ENCODE results near the gene TCF12.

The TCF12 gene

GRCh38 chr15:57017024-57017423 lies 98.6 kb downstream of the TCF12 start:
- DNase-seq (ENCODE audit: low spot score) = peak; percentile 4

DNA sequence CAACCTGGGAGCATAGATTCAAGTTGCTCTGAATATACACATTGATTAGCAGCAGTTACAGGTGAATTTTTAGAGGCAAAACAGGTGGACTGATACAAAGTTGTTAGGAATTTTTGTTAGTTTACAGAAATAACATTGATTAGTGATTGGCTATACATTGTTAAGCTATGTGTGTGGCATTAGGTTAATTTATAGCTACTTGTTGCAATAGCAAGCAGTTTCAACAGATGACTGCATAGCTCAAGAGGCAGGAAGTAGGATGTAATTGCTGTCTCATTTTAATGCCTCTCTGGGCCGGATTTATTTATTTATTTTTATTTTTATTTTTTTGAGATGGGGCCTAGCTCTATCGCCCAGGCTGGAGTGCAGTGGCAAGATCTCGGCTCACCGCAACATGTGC lies 99.7 kb downstream of the TCF12 start:
- no peak for DNase-seq (ENCODE audit: low spot score)

DNA sequence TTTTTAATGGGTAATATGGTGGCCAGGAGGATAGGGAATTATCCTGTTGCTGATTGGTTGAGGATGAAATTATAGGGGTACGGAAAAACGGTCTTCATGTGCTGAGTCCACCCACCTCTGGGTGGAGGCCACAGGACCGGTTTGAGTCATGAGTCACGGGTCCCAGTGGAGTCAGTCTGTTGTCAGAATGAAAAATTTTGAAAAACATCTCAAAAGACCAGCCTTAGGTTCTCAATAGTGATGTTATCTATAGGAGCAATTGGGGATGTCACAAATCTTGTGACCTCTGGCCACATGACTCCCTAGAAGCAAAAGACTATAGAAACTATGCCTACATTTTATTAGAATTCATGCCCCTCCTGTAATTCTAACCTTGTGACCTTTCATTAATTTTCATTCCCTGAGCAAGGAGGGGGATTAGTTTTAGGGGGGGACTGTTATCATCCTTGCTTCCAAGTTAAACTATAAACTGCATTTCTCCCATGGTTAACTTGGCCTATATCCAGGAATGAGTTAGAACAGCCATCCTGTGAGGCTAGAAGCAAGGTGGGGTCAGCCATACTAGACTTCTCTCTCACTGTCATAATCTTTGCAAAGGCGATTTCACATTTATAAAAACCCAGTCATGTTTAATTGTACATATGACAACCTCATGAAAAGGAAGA lies 101.2 kb downstream of the TCF12 start:
- DNase-seq (ENCODE audit: low spot score) = no peak

DNA sequence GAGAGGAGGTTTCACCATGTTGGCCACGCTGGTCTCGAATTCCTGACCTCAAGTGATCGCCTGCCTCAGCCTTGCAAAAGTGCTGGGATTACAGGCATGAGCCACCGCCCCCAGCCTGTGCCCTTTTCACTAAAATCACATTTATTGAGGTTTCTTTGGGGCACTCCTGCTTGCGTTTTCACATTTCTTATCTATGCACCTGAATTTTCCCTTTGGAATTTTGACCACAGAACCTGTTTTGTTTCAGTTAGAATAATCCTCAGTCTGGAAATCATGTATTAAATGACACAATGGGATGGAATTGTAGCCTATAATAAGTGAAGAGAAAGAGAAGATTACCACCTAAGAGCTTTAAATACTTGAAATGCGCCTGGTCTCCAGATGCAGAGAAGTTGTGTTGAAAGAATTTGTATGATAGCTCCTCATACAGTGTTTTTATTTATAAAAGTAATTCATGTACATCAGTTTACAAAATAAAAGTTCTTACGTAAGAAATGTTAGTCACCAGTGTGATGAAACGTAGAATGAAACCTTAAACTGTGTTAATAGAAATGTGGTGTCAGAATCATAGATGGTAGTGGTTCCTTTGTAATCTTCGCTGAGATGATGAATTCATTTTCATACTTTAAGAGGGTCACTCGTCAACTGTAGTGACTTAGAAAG lies 107.0 kb downstream of the TCF12 start:
- no peak for DNase-seq (ENCODE audit: low spot score)

- no peak for DNase-seq (ENCODE audit: low spot score)
These were observed 107.7 kb downstream of the TCF12 start for GRCh38 chr15:57026016-57026592.

GRCh38 chr15:57027596-57027995 lies 109.2 kb downstream of the TCF12 start:
- DNase-seq (ENCODE audit: low spot score) = no peak

- no peak for DNase-seq (ENCODE audit: low spot score)
These were observed 109.7 kb downstream of the TCF12 start for GRCh38 chr15:57028176-57028575.

GRCh38 chr15:57030011-57030410 lies 111.6 kb downstream of the TCF12 start:
- DNase-seq (ENCODE audit: low spot score) = no peak

GRCh38 chr15:57031082-57031481 lies 112.6 kb downstream of the TCF12 start:
- DNase-seq (ENCODE audit: low spot score) = no peak

GRCh38 chr15:57031605-57032004 lies 113.2 kb downstream of the TCF12 start:
- no peak for DNase-seq (ENCODE audit: low spot score)

DNA sequence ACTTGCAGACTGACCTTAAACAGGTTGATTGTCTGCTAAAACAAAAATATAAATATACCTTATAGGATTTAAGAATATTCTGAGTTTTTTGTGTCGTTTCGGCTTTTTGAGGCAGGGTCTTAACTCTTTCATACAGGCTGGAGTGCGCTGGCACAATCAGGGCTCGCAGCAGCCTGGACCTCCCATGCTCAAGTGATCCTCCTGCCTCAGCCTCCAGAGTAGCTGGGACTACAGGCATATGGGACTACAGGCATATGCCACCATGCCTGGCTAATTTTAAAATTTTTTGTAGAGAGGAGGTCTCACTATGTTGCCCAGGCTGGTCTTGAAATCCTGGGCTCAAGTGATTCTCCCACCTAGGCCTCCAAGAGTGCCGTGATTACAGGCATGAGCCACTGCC lies 113.9 kb downstream of the TCF12 start:
- DNase-seq (ENCODE audit: low spot score) = no peak

DNA sequence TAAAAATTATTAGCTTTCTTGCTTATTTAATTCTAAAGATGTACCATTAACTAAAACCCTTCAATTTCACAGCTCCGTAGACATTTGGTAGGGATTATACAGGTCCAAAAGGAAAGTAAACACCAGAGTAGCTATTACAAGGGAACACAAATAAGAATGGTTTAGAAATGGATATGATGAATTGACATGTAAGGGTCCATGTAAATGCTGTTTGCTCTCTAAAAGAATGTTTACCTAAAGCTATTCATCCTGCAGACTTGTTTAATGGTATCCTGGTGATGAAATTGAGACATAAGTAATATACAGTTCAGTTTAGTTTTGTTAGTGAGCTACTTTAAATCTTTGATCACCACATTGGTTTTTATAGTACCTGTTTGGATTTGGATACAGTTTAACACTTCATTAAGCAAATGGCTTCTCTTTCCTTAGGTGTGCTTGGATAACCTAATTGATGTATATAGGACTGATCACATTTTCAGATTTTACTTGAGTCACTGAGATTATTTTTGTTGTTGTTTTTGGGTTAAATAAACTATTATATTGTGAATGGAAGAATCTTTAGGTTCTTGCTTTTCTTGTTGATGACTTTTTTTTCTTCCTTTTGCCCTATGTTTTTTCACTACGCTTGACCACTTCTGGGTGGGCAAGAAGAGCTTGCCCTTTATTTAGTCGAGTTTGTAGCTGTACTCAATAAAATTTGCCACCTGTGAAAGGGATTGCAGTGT lies 115.4 kb downstream of the TCF12 start:
- DNase-seq (ENCODE audit: low spot score) = no peak

GRCh38 chr15:57034613-57035012 lies 116.2 kb downstream of the TCF12 start:
- no peak for DNase-seq (ENCODE audit: low spot score)

- no peak for DNase-seq (ENCODE audit: low spot score)
These were observed 117.2 kb downstream of the TCF12 start for GRCh38 chr15:57035664-57036063.

GRCh38 chr15:57036352-57036751 lies 117.9 kb downstream of the TCF12 start:
- DNase-seq (ENCODE audit: low spot score) = no peak

DNA sequence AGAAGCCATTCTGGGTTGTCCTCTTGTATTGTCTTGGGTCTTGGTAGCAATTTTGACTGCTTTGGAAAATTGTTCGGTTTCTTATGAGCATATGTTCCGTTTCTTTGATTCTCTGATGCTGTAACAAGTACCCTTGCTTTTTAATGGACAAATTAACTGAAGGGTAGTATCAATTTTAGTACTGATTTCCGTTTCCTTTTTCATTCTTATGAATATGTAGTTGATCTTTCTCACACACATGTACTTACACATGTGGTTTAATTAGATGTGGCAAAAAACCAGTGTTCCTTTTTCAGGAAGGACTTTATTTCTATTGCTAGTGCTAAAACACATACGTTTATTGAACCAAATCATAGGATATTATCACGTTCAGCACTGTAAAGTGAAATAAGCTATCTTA lies 119.1 kb downstream of the TCF12 start:
- no peak for DNase-seq (ENCODE audit: low spot score)

- no peak for DNase-seq (ENCODE audit: low spot score)
These were observed 119.6 kb downstream of the TCF12 start for GRCh38 chr15:57038040-57038439.

DNA sequence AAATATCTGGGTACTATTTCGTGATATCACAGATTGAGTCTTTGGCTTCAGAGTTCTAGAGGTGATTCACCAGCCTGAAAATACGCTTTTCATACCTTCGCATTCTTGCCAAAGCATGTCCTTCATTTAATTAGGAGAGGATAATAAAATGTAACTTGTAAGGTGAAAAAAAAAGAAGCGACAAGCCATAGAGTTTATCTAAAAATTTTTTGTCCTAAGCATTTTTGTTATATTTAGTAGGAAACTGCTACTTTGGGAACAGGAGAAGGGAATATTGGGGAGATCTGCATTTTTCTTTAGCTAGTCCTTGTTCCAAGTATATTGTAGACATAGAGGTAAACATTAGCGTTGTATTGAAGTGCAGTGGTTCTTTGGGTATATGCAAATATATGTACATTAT lies 120.1 kb downstream of the TCF12 start:
- no peak for DNase-seq (ENCODE audit: low spot score)

DNA sequence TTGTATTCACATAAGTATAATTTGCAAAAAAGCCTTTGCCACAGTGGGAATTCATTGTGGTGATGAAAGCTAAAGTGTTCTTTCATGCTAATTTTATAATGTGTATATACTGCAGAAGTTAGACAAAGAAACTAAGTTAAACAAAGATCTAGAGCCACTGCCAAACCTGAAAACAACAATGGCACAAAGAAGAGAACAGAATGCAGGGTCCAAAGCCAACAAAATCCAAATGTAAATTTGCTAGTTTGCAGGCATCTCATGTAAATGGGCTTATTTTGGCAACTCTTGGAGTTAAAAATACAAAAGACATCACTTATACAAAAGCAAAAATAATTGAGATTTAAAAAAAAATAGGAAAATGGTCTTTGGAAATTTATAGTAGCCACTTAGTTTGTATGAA lies 123.0 kb downstream of the TCF12 start:
- no peak for DNase-seq (ENCODE audit: low spot score)

- no peak for DNase-seq (ENCODE audit: low spot score)
These were observed 125.7 kb downstream of the TCF12 start for GRCh38 chr15:57044072-57044702.

- no peak for DNase-seq (ENCODE audit: low spot score)
These were observed 126.5 kb downstream of the TCF12 start for GRCh38 chr15:57044970-57045369.

GRCh38 chr15:57045741-57046382 lies 127.4 kb downstream of the TCF12 start:
- no peak for DNase-seq (ENCODE audit: low spot score)
